ENCODE measurements around the gene AP2B1. TPM values are rescaled to one million over a fixed set of nuclear protein-coding genes. Genes with fewer than 3 reads are reported as not detected.

Gene AP2B1
- total RNA-seq, 1 donor from 2014 or later, result 142 TPM

DNA sequence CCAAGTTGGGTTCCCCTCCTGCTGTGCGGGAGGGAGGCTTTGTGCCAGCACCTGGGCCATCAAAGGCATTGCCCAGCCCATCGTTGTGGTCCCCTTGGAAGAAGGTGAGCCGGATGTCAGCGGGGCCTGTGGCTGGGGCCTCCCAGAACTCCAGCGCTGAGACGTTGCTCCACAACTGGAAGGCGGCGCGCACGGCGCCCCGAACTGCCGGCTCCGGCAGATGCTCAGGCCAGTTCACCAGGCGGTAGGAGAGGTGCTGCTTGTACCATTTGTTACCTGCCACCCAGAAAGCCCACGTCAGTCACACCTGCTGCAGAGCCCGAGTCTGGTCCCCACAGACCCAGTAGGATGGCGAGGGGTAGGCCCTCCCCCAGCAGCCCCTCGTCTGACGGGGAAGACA, 186.0 kb downstream of the AP2B1 start:
- no peak for DNase-seq (ENCODE audit: low read depth)
- TF ChIP-seq CTCF (conservative IDR thresholded peaks at IDR 0.05; ENCODE audit: low read depth, low read length), result no peak
- no peak overlapping the region for H3K4me3 ChIP-seq (ENCODE audit: low read depth, low read length)

DNA sequence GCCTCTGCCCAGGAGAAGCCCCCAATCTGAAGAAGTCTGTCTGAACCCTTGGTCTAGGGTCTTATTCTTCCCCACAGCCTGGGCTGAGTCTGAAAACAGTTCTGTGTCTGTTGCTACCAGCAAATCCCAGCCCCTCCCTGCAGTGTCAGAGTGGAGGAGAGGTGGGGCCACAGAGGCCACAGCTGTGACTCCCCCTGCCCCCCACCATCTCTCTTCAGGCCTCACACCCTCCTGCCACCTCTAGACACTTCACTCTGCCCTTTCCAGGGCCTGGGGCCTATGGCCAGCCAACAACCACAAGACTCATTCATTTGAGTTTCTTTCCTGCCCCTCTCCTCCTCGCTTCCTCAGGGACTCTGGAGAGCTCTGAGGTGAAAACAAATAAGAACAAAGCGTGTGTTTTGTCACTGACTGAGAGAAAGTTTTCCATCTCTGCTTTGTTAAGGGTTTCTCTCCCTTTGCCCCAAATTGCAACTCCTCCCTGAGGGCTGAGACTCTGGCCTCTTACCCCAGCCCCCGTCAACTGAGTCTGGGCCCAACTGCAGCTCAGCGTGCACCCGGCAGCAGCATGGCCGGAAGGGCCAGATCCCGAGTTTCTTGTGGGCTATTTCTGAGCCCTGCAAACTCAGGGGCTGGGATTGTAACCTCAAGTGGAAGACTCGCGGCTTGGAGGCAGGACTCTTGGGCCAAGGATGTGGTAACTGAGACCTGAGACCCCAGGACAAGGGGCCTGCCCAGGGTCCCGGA, 186.7 kb downstream of the AP2B1 start:
- no peak for DNase-seq (ENCODE audit: low read depth)
- H3K4me3 ChIP-seq (ENCODE audit: low read depth, low read length), result no peak overlapping the region
- no peak for TF ChIP-seq CTCF (conservative IDR thresholded peaks at IDR 0.05; ENCODE audit: low read depth, low read length)

DNA sequence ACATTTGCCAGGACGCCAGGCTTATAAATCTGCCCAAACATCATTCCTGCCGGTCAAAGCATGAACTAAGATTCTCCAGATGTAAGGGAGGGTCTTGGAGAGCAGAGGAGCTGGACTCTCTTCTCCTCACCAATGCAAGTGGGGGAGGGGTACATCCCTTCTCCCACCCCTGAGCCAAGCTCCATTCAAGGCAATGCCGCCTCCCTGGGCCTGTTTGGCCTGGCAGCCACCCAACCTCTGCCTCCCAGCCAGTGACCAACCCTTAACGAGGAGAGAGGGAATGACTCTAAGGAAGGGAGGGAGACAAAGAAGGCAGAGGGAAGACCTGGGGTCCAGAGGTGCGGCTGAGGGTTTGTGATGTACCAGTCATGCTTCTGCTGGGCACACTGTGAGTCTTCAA, 187.4 kb downstream of the AP2B1 start:
- DNase-seq (ENCODE audit: low read depth), result no peak
- H3K4me3 ChIP-seq (ENCODE audit: low read depth, low read length), result no peak overlapping the region
- TF ChIP-seq CTCF (conservative IDR thresholded peaks at IDR 0.05; ENCODE audit: low read depth, low read length), result no peak

DNA sequence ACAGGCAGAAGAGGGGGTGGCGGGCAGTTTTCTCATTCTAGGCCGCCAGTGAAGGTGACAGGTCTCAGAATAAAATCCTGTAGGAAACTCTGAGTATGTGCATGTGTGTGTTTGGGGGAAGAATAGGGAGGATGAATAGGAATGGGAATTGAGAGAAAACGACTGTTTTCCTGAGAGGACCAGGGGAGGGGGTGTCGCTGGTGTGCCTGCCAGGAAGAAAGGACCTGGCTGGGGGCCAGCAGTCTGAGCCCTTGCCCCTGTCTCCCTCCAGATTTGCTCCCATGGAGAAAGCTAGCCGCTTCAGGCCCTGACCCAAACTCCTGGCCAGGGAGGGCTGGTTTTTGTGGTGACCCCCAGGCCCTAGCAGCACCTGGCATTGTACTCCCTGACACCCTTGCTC, 187.9 kb downstream of the AP2B1 start:
- DNase-seq (ENCODE audit: low read depth), result no peak
- no peak for TF ChIP-seq CTCF (conservative IDR thresholded peaks at IDR 0.05; ENCODE audit: low read depth, low read length)

GRCh38 chr17:35775583-35775982, 188.5 kb downstream of the AP2B1 start:
- DNase-seq (ENCODE audit: low read depth), result no peak
- no peak for TF ChIP-seq CTCF (conservative IDR thresholded peaks at IDR 0.05; ENCODE audit: low read depth, low read length)
- H3K4me3 ChIP-seq (ENCODE audit: low read depth, low read length), result no peak overlapping the region

More for the DNA sequence above, 187.9 kb downstream of the AP2B1 start:
- H3K4me3 ChIP-seq (ENCODE audit: low read depth, low read length), result no peak overlapping the region

Other genes starting within 250 kb of the AP2B1 start
- 2.1 and 2.8 TPM in 2 replicates for gene SLFN11, start 213.7 kb upstream of the AP2B1 start, total RNA-seq
- 13.3 and 13.7 TPM in 2 replicates for gene SLFN12, start 154.8 kb upstream of the AP2B1 start, total RNA-seq
- 9.9 and 15.3 TPM in 2 replicates for gene SLFN13, start 138.6 kb upstream of the AP2B1 start, total RNA-seq
- gene SLFN12L, start 49.6 kb upstream of the AP2B1 start, total RNA-seq, result not detected in 2 replicates
- gene SLFN14, start 26.5 kb upstream of the AP2B1 start, total RNA-seq, result not detected in 2 replicates
- 2.0 and 4.2 TPM in 2 replicates for gene PEX12, start 8.8 kb upstream of the AP2B1 start, total RNA-seq
- gene RASL10B, start 144.3 kb downstream of the AP2B1 start, total RNA-seq, result 0.92 and 1.6 TPM in 2 replicates
- gene GAS2L2, start 165.9 kb downstream of the AP2B1 start, total RNA-seq, result not detected in 2 replicates
- gene C17orf50, start 173.6 kb downstream of the AP2B1 start, total RNA-seq, result 1.0 TPM in 1 of 2 replicates, not detected in the other
- not detected in 2 replicates for gene MMP28, start 208.3 kb downstream of the AP2B1 start, total RNA-seq
- gene TAF15, start 222.2 kb downstream of the AP2B1 start, total RNA-seq, result 17.3 and 28.1 TPM in 2 replicates